Naive thymus-derived CD4-positive, alpha-beta T cell (primary cell): ENCODE results near the gene CYP27C1. TPM values are rescaled to one million over a fixed set of nuclear protein-coding genes. Genes with fewer than 3 reads are reported as not detected.

Source experiments
- ATAC-seq: fragments of 150-1000 bp; cut with Tn5 transposase; 2 replicates; pipeline ENCODE4 v1.10.0; 2021; ENCODE audit warnings: mild to moderate bottlenecking, moderate library complexity
- CTCF ChIA-PET: fragments of 350-600 bp; sonication (Branson Sonifier 250); formaldehyde crosslinking; loops from one replicate; lab custom pipeline; 2021; ENCODE audit warnings: antibody characterized with exemption; lab: Charles Lee
- POLR2A ChIA-PET: fragments of 350-600 bp; sonication (Branson Sonifier 250); formaldehyde crosslinking; loops from one replicate; lab custom pipeline; 2021; ENCODE audit warnings: antibody characterized with exemption, inconsistent platforms; lab: Charles Lee
- DNase-seq, 9 donors: peaks; one replicate each; pipeline versions ENCODE4 v3.0.0 to v3.0.0-alpha.2; 2020 to 2022; ENCODE audit warnings: mixed read lengths in 1 of 9
- H3K27ac ChIP-seq: one replicate; pipeline ENCODE4 v1.7.0; 2013; ENCODE audit warnings: mild to moderate bottlenecking, low read depth, low read length, moderate library complexity
- H3K27me3 ChIP-seq, 2 donors: one replicate each; pipeline ENCODE4 v1.7.0; 2013; ENCODE audit warnings: low read length in 2 of 2, mild to moderate bottlenecking in 2 of 2, moderate library complexity in 2 of 2; ENCODE audit not compliant: control insufficient read depth in 2 of 2, insufficient read depth in 2 of 2
- H3K36me3 ChIP-seq, 3 experiments: 1 replicate in 2 of 3; 2 replicates in 1 of 3; pipeline ENCODE4 v1.7.0; 2013; ENCODE audit warnings: low read length in 3 of 3, mild to moderate bottlenecking in 3 of 3, moderate library complexity in 1 of 3; ENCODE audit not compliant: insufficient read depth in 3 of 3, control insufficient read depth in 2 of 3
- H3K4me1 ChIP-seq, 2 donors: one replicate each; pipeline ENCODE4 v1.7.0; 2013; ENCODE audit warnings: low read length in 2 of 2, mild to moderate bottlenecking in 2 of 2, moderate library complexity in 1 of 2; ENCODE audit not compliant: control insufficient read depth in 2 of 2, insufficient read depth in 2 of 2
- H3K4me3 ChIP-seq: 2 replicates; pipeline ENCODE4 v1.7.0; 2013; ENCODE audit warnings: mild to moderate bottlenecking, low read length
- H3K9me3 ChIP-seq, 3 experiments: 1 replicate in 2 of 3; 2 replicates in 1 of 3; pipeline ENCODE4 v1.7.0; 2013; ENCODE audit warnings: low read length in 3 of 3; ENCODE audit not compliant: control insufficient read depth in 2 of 3
- H3K27ac Mint-ChIP-seq, 9 donors: one replicate each; pipeline ENCODE4 v1.8.0; 2020 to 2022; ENCODE audit warnings: mixed read lengths in 9 of 9, mild to moderate bottlenecking in 8 of 9, moderate library complexity in 5 of 9, inconsistent platforms in 2 of 9
- H3K27me3 Mint-ChIP-seq, 5 donors: one replicate each; pipeline ENCODE4 v1.8.0; 2021 to 2022; ENCODE audit warnings: mixed read lengths in 5 of 5, mild to moderate bottlenecking in 1 of 5
- H3K36me3 Mint-ChIP-seq, 5 donors: one replicate each; pipeline ENCODE4 v1.8.0; 2020 to 2022; ENCODE audit warnings: mixed read lengths in 5 of 5, mild to moderate bottlenecking in 3 of 5, inconsistent platforms in 1 of 5
- H3K4me1 Mint-ChIP-seq, 7 donors: one replicate each; pipeline ENCODE4 v1.8.0; 2020 to 2022; ENCODE audit warnings: mixed read lengths in 7 of 7, mild to moderate bottlenecking in 3 of 7, inconsistent platforms in 1 of 7
- H3K4me3 Mint-ChIP-seq, 10 donors: one replicate each; pipeline ENCODE4 v1.8.0; 2020 to 2022; ENCODE audit warnings: mild to moderate bottlenecking in 10 of 10, mixed read lengths in 10 of 10, moderate library complexity in 6 of 10, inconsistent platforms in 2 of 10
- H3K9me3 Mint-ChIP-seq, 11 donors: one replicate each; pipeline ENCODE4 v1.8.0; 2020 to 2022; ENCODE audit warnings: mixed read lengths in 11 of 11, mild to moderate bottlenecking in 4 of 11, inconsistent platforms in 1 of 11, moderate library complexity in 1 of 11
- intact Hi-C, 2 donors: fragments of 100-400 bp; cut with micrococcal nuclease; formaldehyde crosslinking; loops; one replicate each; pipeline ENCODE4 v1.15.1; 2023
- polyA plus RNA-seq, 2 donors: library from polyadenylated mRNA; unstranded; fragments of 300-500 nt; fragmentation: Illumina TruSeq; gene quantifications; one replicate each; pipeline ENCODE4 v1.2.3, GENCODE V29; 2021
- total RNA-seq, 6 experiments: library from RNA in 5 of 6; stranded (reverse) in 5 of 6; gene quantifications; 1 replicate in 5 of 6; 2 replicates in 1 of 6; pipeline ENCODE4 v1.2.3 and lab custom pipeline; 2021 to 2026

Gene CYP27C1
- total and polyA plus RNA-seq, 7 experiments from 2014 or later = not detected

DNA sequence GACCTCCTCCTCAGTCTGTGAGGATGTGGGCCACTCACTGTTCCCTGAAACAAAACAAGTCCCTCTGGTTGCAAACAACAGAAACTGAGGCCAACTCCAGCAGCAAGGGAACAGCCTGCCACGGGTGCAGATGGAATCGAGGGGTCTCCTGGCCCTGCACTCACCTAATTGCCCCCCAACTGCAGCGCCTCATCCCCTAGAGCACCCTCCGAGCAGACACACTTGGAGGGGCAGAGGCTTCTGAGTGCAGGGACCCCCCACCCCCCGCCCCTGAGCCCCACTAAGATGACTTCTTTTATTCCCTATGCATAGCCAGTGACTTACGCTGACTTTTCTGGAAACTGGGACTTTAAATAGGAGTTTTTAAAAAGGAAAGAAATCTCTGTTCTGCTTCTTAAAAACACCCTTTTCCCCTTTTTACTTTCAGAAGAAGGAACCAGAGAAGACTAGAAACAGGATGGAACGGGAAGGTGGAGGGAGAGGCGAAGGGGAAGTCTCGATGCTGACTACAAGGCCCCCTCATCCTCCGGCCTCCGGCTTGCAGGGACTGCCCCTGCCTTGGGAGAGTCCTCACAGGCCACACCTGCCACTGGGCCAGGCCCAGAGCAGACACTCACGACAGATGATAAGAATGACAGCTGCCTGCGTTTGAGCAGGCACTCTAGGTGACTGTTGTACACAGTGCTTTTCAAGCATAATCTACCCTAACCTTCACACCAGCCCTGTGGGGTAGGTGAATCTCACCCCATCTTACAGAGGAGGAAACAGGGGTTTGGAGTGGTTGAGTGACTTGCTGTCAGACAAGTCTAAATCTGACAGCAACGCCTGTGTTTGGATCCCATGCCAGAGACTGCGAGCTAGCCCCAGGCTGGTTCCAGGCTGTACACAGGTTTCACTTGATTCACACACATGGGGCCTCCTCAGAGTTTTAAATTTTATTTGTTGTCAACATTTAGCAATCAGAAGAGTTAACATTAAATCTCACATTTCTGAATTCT, 85.0 kb downstream of the CYP27C1 start:
- no peak overlapping the region for H3K27ac Mint-ChIP-seq
- H3K9me3 ChIP-seq = no peaks in the 10 kb centered on the region
- DNase-seq (no peak), ATAC-seq (peak; percentile 67)
- H3K36me3 Mint-ChIP-seq = no peaks in the 10 kb centered on the region
- peaks cover 0 to 7% (median 0%) of the 10 kb centered on the region in 7 donors for H3K4me1 Mint-ChIP-seq
- H3K27me3 ChIP-seq = no peaks in the 10 kb centered on the region
- ChIA-PET POLR2A (no interaction called here), CTCF (interaction anchor here (0.6 kb wide), 1 partner anchor 18 kb away, joined by 6 read pairs; no protein-coding TSS in a partner anchor)
- H3K36me3 ChIP-seq = no peaks in the 10 kb centered on the region
- H3K9me3 Mint-ChIP-seq = no peaks in the 10 kb centered on the region
- H3K4me3 ChIP-seq = no peak overlapping the region
- no peaks in the 10 kb centered on the region for H3K4me1 ChIP-seq
- peaks cover 0 to 13% (median 3%) of the 10 kb centered on the region in 5 donors for H3K27me3 Mint-ChIP-seq
- intact Hi-C loops = no loop called here
- no peak overlapping the region for H3K4me3 Mint-ChIP-seq
- H3K27ac ChIP-seq = no peak overlapping the region

DNA sequence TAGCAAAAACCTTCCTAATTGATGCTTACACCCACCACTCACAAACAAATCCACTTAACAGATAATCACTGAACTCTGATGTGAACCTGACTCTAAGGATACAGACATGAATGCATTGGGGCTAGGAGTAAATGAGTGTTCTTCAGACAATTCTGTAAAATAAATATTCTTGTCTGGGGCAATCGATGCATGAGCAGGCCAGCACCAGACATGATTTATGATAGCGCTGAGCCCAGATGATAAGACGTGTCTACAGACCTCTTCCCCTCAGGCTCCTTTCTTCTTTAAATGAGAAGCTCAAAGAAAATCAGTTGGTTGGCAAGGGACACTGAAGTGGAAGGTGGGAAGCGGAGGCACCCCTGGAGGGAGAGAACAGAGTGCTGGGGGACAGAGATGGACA, 85.9 kb downstream of the CYP27C1 start:
- ChIA-PET CTCF (no interaction called here), POLR2A (no interaction called here)
- Histone ChIP-seq H3K27ac (no peak overlapping the region), H3K27me3 (no peaks in the 10 kb centered on the region), H3K4me3 (no peak overlapping the region), H3K9me3 (no peaks in the 10 kb centered on the region), H3K36me3 (no peaks in the 10 kb centered on the region), H3K4me1 (no peaks in the 10 kb centered on the region)
- DNase-seq (no peak), ATAC-seq (no peak)
- H3K9me3 Mint-ChIP-seq = no peaks in the 10 kb centered on the region
- peaks cover 0 to 7% (median 3%) of the 10 kb centered on the region in 5 donors for H3K27me3 Mint-ChIP-seq
- H3K4me1 Mint-ChIP-seq = peaks cover 0 to 7% (median 0%) of the 10 kb centered on the region in 7 donors
- no peak overlapping the region for H3K4me3 Mint-ChIP-seq
- H3K36me3 Mint-ChIP-seq = no peaks in the 10 kb centered on the region
- intact Hi-C loops = no loop called here
- peak overlapping the region in 1 of 9 donors; percentile 65 for H3K27ac Mint-ChIP-seq

Other genes starting within 250 kb of the CYP27C1 start
- gene BIN1, start 113.1 kb downstream of the CYP27C1 start, total RNA-seq = 100 to 1,000 TPM; 103 to 120 (median 109) TPM
- 100 to 1,000 TPM; 158 to 161 TPM for gene BIN1, start 113.1 kb downstream of the CYP27C1 start, polyA plus RNA-seq
- gene ERCC3, start 73.8 kb upstream of the CYP27C1 start, total RNA-seq = 10 to 100 TPM; 43.4 to 71.5 (median 56.8) TPM
- gene ERCC3, start 73.8 kb upstream of the CYP27C1 start, polyA plus RNA-seq = 10 to 100 TPM; 15.9 to 36.5 TPM
- 100 to 1,000 TPM in 1 of 5 experiments, 10 to 100 TPM in 4; 60.5 to 111 (median 84.5) TPM for gene MAP3K2, start 167.7 kb upstream of the CYP27C1 start, total RNA-seq
- gene MAP3K2, start 167.7 kb upstream of the CYP27C1 start, polyA plus RNA-seq = 10 to 100 TPM; 41.3 to 56.5 TPM
- gene PROC, start 198.1 kb upstream of the CYP27C1 start, total RNA-seq = under 1 TPM in 1 of 5 experiments, not detected in 4; 0.64 TPM
- not detected for gene PROC, start 198.1 kb upstream of the CYP27C1 start, polyA plus RNA-seq